ENCODE data around the gene MAT2A. TPM values are rescaled to one million over a fixed set of nuclear protein-coding genes. Genes with fewer than 3 reads are reported as not detected.

Gene MAT2A
- total RNA-seq, 4 donors from 2014 or later, result 71.2 to 96.4 (median 83.0) TPM

- TF ChIP-seq POLR2A (IDR thresholded peaks at IDR 0.05) (no peak), CTCF (IDR thresholded peaks at IDR 0.05) (no peak)
- 59 to 75% methylated on average over 1 of the region's 1 CpG for WGBS, 2 donors
- no peak overlapping the region for H3K4me3 ChIP-seq (ENCODE audit: low read depth, poor library complexity, severe bottlenecking)
- intact Hi-C loops (cut with DNase I; ENCODE audit: low total_unique reads), result no loop called here
- DNase-seq (ENCODE audit: low spot score in 2 of 2), result no peak
Observed at GRCh38 chr2:85582492-85582891, 43.5 kb downstream of the MAT2A start.

- TF ChIP-seq POLR2A (IDR thresholded peaks at IDR 0.05) (no peak), CTCF (IDR thresholded peaks at IDR 0.05) (no peak)
- H3K4me3 ChIP-seq (ENCODE audit: low read depth, poor library complexity, severe bottlenecking), result peak overlapping the region; percentile 18
- intact Hi-C loops (cut with DNase I; ENCODE audit: low total_unique reads), result no loop called here
- DNase-seq (ENCODE audit: low spot score in 2 of 2), result no peak
- 26 to 34% methylated on average over 13 to 15 of the region's 16 CpGs for WGBS, 2 donors
Observed at GRCh38 chr2:85583667-85584353, 44.8 kb downstream of the MAT2A start.

- 17 to 37% methylated on average over 5 to 28 of the region's 52 CpGs for WGBS, 2 donors
- DNase-seq (ENCODE audit: low spot score in 2 of 2), result no peak
- peak within 1 kb of the TSS; percentile 18 for H3K4me3 ChIP-seq (ENCODE audit: low read depth, poor library complexity, severe bottlenecking)
- no peak for TF ChIP-seq POLR2A (IDR thresholded peaks at IDR 0.05)
- TF ChIP-seq CTCF (IDR thresholded peaks at IDR 0.05), result no peak
- intact Hi-C loops (cut with DNase I; ENCODE audit: low total_unique reads), result no loop called here
Observed at GRCh38 chr2:85584354-85584856, 45.4 kb downstream of the MAT2A start, which contains the start of gene VAMP5. TSS of gene VAMP5 (plus strand) at chr2:85584431. CDS start at chr2:85584491, 60 bp downstream.

- intact Hi-C loops (cut with DNase I; ENCODE audit: low total_unique reads), result no loop called here
- no peak for DNase-seq (ENCODE audit: low spot score in 2 of 2)
- no peak for TF ChIP-seq CTCF (IDR thresholded peaks at IDR 0.05)
- TF ChIP-seq POLR2A (IDR thresholded peaks at IDR 0.05), result no peak
- H3K4me3 ChIP-seq (ENCODE audit: low read depth, poor library complexity, severe bottlenecking), result peak overlapping the region; percentile 18
- 20 to 27% methylated on average over 9 of the region's 9 CpGs for WGBS, 2 donors
Observed at GRCh38 chr2:85584857-85585780, 46.2 kb downstream of the MAT2A start.

GRCh38 chr2:85585781-85586105 is 46.8 kb downstream of the MAT2A start:
- 31 to 62% methylated on average over 1 of the region's 1 CpG for WGBS, 2 donors

More at GRCh38 chr2:85585781-85586105, 46.8 kb downstream of the MAT2A start:
- TF ChIP-seq CTCF (IDR thresholded peaks at IDR 0.05) (no peak), POLR2A (IDR thresholded peaks at IDR 0.05) (no peak)
- intact Hi-C loops (cut with DNase I; ENCODE audit: low total_unique reads), result no loop called here
- no peak for DNase-seq (ENCODE audit: low spot score in 2 of 2)
- no peak overlapping the region for H3K4me3 ChIP-seq (ENCODE audit: low read depth, poor library complexity, severe bottlenecking)
